ENCODE results near the gene RUNX2.
"Not testable (repeated sequence)": the region's sequence is repeated elsewhere in the genome, so short reads cannot be mapped to it uniquely, and the experiment has no call there.

RUNX2 gene

GRCh38 chr6:45553730-45554344 lies 225.7 kb downstream of the RUNX2 start:
- no peak for DNase-seq (ENCODE audit: low read depth in 1 of 2, low spot score in 1 of 2)

- DNase-seq (ENCODE audit: low read depth in 1 of 2, low spot score in 1 of 2) = no peak
Observed at GRCh38 chr6:45554591-45554990, 226.5 kb downstream of the RUNX2 start.

GRCh38 chr6:45555981-45556771 lies 228.0 kb downstream of the RUNX2 start:
- no peak for DNase-seq (ENCODE audit: low read depth in 1 of 2, low spot score in 1 of 2)

- no peak for DNase-seq (ENCODE audit: low read depth in 1 of 2, low spot score in 1 of 2)
Observed at GRCh38 chr6:45556828-45557227, 228.7 kb downstream of the RUNX2 start.

GRCh38 chr6:45557454-45557853 lies 229.3 kb downstream of the RUNX2 start:
- no peak for DNase-seq (ENCODE audit: low read depth in 1 of 2, low spot score in 1 of 2)

- no peak for DNase-seq (ENCODE audit: low read depth in 1 of 2, low spot score in 1 of 2)
Observed at GRCh38 chr6:45558858-45559257, 230.7 kb downstream of the RUNX2 start.

- not testable (repeated sequence) for DNase-seq (ENCODE audit: low read depth in 1 of 2, low spot score in 1 of 2)
Observed at GRCh38 chr6:45560321-45560820, 232.2 kb downstream of the RUNX2 start.

- no peak for DNase-seq (ENCODE audit: low read depth in 1 of 2, low spot score in 1 of 2)
Observed at GRCh38 chr6:45562171-45562570, 234.0 kb downstream of the RUNX2 start.

GRCh38 chr6:45563041-45563440 lies 234.9 kb downstream of the RUNX2 start:
- no peak for DNase-seq (ENCODE audit: low read depth in 1 of 2, low spot score in 1 of 2)

- no peak for DNase-seq (ENCODE audit: low read depth in 1 of 2, low spot score in 1 of 2)
Observed at GRCh38 chr6:45563844-45564243, 235.7 kb downstream of the RUNX2 start.

GRCh38 chr6:45566882-45567281 lies 238.8 kb downstream of the RUNX2 start:
- DNase-seq (ENCODE audit: low read depth in 1 of 2, low spot score in 1 of 2) = no peak

- DNase-seq (ENCODE audit: low read depth in 1 of 2, low spot score in 1 of 2) = no peak
Observed at GRCh38 chr6:45567879-45568278, 239.7 kb downstream of the RUNX2 start.

- no peak for DNase-seq (ENCODE audit: low read depth in 1 of 2, low spot score in 1 of 2)
Observed at GRCh38 chr6:45568626-45569025, 240.5 kb downstream of the RUNX2 start.

- DNase-seq (ENCODE audit: low read depth in 1 of 2, low spot score in 1 of 2) = no peak
Observed at GRCh38 chr6:45569210-45569945, 241.2 kb downstream of the RUNX2 start.

GRCh38 chr6:45571159-45571558 lies 243.0 kb downstream of the RUNX2 start:
- DNase-seq (ENCODE audit: low read depth in 1 of 2, low spot score in 1 of 2) = no peak

- no peak for DNase-seq (ENCODE audit: low read depth in 1 of 2, low spot score in 1 of 2)
Observed at GRCh38 chr6:45572833-45573232, 244.7 kb downstream of the RUNX2 start.

GRCh38 chr6:45574014-45574461 lies 245.9 kb downstream of the RUNX2 start:
- no peak for DNase-seq (ENCODE audit: low read depth in 1 of 2, low spot score in 1 of 2)

- no peak for DNase-seq (ENCODE audit: low read depth in 1 of 2, low spot score in 1 of 2)
Observed at GRCh38 chr6:45574885-45575284, 246.8 kb downstream of the RUNX2 start.

- DNase-seq (ENCODE audit: low read depth in 1 of 2, low spot score in 1 of 2) = no peak
Observed at GRCh38 chr6:45576648-45577624, 248.8 kb downstream of the RUNX2 start.

- DNase-seq (ENCODE audit: low read depth in 1 of 2, low spot score in 1 of 2) = no peak
Observed at GRCh38 chr6:45577836-45578504, 249.8 kb downstream of the RUNX2 start.

Measured in activated T-helper 1 cell treated with anti-CD3 and anti-CD28 coated beads, Interleukin-2, amount 50 U/mL, for 16 hours (primary cell).